ENCODE results near the gene HOXA4.

The HOXA4 gene

DNA sequence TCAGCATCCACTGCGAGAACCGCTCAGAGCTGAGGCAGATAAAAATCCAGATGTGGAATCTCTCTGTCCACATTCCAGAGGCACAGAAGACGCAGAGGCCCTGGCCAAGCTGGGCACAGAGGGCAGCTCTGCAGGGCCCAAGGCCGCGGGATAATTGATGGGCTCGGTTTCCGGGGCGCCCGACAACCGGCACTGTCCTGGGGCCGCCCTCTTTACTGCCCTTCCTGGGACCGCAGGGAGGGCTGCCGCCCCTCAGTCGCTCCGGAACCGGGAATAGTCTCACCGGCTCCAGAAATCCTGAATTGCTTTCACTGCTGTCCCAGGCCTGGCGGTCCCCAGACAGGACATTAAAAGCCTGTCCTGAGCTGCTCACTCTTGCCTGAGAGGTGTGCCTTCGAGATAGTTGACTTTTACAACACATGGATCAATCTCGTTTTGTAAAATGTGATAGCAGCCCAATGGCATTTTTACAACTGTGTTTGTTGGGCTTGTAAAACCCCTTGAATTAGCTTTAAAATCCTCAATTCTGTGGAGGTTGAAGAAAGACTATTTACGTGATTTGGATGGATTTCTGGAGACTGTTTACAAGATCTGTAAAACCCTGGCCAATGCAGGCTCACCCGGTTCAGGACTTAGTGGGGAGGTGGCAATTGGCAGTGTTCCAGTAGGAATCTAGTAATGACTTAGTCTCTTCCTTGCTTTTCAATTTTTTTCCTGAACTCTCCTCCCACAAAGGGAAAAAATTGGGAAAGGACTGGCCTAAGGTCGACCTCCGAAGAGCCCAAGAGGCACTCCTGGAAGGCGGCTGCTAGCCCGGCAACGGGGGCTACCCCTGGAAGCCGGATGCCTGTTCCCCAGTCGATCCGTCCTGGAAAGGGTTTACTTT, 18.4 kb upstream of the HOXA4 start:
- no peak overlapping the region for H3K4me3 ChIP-seq (ENCODE audit: low read depth, low read length)
- no peak overlapping the region for H3K9ac ChIP-seq (ENCODE audit: low read depth, low read length)
- peaks cover 100% of the 10 kb centered on the region for H3K27me3 ChIP-seq (ENCODE audit: control insufficient read depth, insufficient read depth, low read length)
- H3K9me3 ChIP-seq (ENCODE audit: control insufficient read depth, insufficient read depth, low read length): no peaks in the 10 kb centered on the region
- no peak overlapping the region for H3K27ac ChIP-seq (ENCODE audit: low read depth, low read length)
- peaks cover 8% of the 10 kb centered on the region; the same call in 1 of the 2 replicates for H3K4me1 ChIP-seq (ENCODE audit: control insufficient read depth, insufficient read depth, low read length)
- H3K36me3 ChIP-seq (ENCODE audit: control insufficient read depth, insufficient read depth, low read length): no peaks in the 10 kb centered on the region

DNA sequence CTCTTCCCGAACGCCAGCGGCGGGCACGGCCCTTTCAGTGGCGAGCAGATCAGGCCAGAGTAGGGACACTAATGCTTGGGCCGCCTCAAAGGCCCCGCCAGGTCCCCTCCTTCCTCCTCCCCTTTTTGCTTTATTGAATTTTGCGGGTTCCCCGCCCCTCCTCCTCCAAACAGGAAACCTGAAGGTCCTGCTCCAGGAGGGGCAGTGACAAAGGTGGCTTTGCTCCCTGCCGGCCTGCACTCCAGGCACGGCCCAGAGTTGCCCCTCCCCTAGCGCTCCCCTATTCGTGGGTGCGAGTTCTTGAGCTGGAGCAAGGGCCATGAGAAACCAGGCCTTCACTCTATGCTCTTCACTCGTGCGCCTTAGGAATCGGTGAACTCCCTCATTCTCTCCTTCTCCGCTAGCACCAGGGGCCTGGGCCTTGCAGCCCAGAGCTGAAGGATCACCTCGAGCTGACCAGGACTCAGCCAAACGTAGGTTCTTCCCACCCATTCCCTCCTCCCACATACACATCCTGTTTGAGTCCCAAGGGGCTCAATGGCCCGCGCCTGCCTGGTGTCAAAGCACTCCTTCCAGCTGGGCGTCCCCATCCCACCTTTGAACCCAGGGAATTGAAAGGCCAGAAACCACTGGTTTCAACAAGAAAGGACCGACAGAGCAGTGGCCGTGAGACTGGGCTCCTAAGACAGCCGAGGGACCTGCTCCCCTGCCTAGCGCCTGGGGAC, 17.6 kb upstream of the HOXA4 start:
- no peak overlapping the region; the same call in 1 of the 2 replicates for H3K4me3 ChIP-seq (ENCODE audit: low read depth, low read length)
- H3K9me3 ChIP-seq (ENCODE audit: control insufficient read depth, insufficient read depth, low read length): no peaks in the 10 kb centered on the region
- H3K27ac ChIP-seq (ENCODE audit: low read depth, low read length): no peak overlapping the region
- peaks cover 100% of the 10 kb centered on the region for H3K27me3 ChIP-seq (ENCODE audit: control insufficient read depth, insufficient read depth, low read length)
- no peaks in the 10 kb centered on the region for H3K36me3 ChIP-seq (ENCODE audit: control insufficient read depth, insufficient read depth, low read length)
- peaks cover 12% of the 10 kb centered on the region; the same call in 1 of the 2 replicates for H3K4me1 ChIP-seq (ENCODE audit: control insufficient read depth, insufficient read depth, low read length)
- no peak overlapping the region for H3K9ac ChIP-seq (ENCODE audit: low read depth, low read length)

DNA sequence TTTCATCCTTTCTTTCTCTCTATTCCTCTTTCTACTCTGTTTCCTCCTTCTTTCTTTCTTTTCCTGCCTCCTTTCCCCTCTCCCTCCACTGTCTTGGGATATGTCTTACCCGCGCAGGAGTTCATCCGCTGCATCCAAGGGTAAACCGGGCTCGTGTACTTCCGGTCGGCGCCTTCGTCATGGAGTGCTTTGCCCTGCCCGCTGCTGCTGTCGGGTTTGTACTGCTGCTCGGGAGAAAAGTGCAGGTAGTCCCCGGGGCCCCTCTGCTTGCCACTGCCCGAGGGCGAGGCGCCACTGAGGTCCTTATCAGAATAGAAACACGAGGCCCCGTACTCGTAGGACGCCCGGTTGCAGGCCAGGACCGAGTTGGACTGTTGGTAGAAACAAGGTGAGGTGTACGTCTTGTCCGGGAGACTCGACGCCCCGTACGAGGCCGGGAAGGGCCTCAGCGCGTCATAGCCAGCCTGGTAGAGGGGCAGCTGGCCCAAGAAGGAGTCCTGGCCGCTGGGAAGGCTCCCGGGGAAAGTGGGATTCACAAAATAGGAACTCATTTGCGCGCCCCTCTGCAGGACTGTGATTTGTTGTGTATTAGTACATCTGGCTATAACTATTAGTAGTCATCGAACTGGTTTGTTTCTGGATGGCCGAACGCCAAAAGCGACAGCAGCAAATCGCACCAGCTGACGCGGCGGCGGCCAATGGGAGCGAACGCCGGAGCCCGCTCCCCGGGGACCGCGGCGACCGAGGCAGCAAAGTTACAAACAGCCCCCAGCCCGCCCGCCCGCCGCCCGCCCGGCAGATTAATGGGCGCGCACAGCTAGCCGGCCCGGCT, 16.9 kb upstream of the HOXA4 start, which contains the start of gene HOXA6:
Gene HOXA6 (minus strand): TSS at position 576 of the 832 bp plus-strand sequence. CDS start 25 bp downstream, at position 551.
- H3K27me3 ChIP-seq (ENCODE audit: control insufficient read depth, insufficient read depth, low read length): peaks cover 100% of the 10 kb centered on the region
- no peak within 1 kb of the TSS for H3K9ac ChIP-seq (ENCODE audit: low read depth, low read length)
- H3K27ac ChIP-seq (ENCODE audit: low read depth, low read length): no peak within 1 kb of the TSS
- no peak within 1 kb of the TSS; the same call in 1 of the 2 replicates for H3K4me3 ChIP-seq (ENCODE audit: low read depth, low read length)
- H3K9me3 ChIP-seq (ENCODE audit: control insufficient read depth, insufficient read depth, low read length): no peaks in the 10 kb centered on the region
- H3K4me1 ChIP-seq (ENCODE audit: control insufficient read depth, insufficient read depth, low read length): peaks cover 12% of the 10 kb centered on the region; the same call in 1 of the 2 replicates
- no peaks in the 10 kb centered on the region for H3K36me3 ChIP-seq (ENCODE audit: control insufficient read depth, insufficient read depth, low read length)

DNA sequence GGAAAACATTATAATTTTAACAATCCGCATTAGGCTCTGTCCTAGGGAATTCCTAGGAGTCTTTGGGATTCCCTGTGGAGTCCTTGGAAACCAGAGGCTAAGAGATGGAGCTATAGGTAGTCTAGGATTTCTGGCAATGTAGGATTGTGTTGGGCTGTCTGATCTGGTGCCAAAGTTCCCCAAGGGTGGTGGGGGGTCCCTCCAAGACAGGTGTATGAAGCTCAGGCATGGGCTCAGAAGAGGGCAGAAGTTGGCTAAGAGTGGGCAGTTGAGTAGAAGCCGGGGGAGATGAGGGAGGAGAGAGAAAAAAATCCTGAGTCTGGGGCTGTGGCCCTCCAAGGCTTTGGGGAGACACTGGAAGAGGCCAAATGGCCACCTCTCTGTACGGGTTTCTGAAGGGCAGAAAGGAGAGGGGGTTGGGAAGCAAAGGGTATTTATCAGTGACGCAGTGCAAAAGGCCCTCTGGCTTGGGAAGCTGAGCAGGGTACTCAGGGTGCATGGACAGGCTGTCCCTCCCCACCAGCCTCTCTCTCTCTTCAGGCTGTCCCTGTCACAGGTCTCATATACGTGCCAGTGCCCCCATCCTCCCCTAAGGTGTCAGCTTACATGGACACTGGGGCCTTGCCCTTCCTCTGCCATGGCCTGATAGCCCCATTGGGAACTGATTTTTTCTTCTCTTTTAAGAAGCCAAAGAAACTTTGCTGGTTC, 16.1 kb upstream of the HOXA4 start:
- peaks cover 9% of the 10 kb centered on the region; the same call in 1 of the 2 replicates for H3K4me1 ChIP-seq (ENCODE audit: control insufficient read depth, insufficient read depth, low read length)
- no peak overlapping the region for H3K4me3 ChIP-seq (ENCODE audit: low read depth, low read length)
- H3K36me3 ChIP-seq (ENCODE audit: control insufficient read depth, insufficient read depth, low read length): no peaks in the 10 kb centered on the region
- peaks cover 100% of the 10 kb centered on the region for H3K27me3 ChIP-seq (ENCODE audit: control insufficient read depth, insufficient read depth, low read length)
- no peak overlapping the region for H3K27ac ChIP-seq (ENCODE audit: low read depth, low read length)
- no peak overlapping the region for H3K9ac ChIP-seq (ENCODE audit: low read depth, low read length)
- H3K9me3 ChIP-seq (ENCODE audit: control insufficient read depth, insufficient read depth, low read length): no peaks in the 10 kb centered on the region

DNA sequence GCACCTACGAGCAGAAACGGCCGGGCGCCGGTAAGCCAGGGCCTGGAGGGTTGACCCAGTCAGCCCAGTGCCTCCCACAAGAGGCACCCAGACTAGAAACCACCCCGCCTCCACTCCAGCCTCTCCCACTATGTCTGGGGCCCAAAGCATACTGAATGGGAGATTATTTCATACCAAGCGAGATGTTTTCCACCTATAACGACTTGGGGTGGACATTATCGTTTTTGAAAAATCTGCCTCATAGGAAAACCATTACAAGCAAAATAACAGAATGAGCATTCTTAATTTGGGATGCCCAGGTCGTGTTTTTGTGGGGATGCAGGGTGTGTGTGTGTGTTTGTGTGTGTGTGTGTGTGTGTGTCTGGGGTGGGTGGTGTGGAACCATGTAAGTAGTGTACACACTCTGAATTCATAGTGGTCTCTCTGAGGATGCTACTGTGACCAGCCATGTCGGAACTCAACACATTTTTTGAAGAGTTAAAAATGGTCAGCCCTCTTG, 15.4 kb upstream of the HOXA4 start:
- Histone ChIP-seq H3K27ac (ENCODE audit: low read depth, low read length) (no peak overlapping the region), H3K4me1 (ENCODE audit: control insufficient read depth, insufficient read depth, low read length) (peaks cover 9% of the 10 kb centered on the region; the same call in 1 of the 2 replicates), H3K9me3 (ENCODE audit: control insufficient read depth, insufficient read depth, low read length) (no peaks in the 10 kb centered on the region), H3K27me3 (ENCODE audit: control insufficient read depth, insufficient read depth, low read length) (peaks cover 100% of the 10 kb centered on the region), H3K36me3 (ENCODE audit: control insufficient read depth, insufficient read depth, low read length) (no peaks in the 10 kb centered on the region), H3K9ac (ENCODE audit: low read depth, low read length) (no peak overlapping the region), H3K4me3 (ENCODE audit: low read depth, low read length) (no peak overlapping the region)

DNA sequence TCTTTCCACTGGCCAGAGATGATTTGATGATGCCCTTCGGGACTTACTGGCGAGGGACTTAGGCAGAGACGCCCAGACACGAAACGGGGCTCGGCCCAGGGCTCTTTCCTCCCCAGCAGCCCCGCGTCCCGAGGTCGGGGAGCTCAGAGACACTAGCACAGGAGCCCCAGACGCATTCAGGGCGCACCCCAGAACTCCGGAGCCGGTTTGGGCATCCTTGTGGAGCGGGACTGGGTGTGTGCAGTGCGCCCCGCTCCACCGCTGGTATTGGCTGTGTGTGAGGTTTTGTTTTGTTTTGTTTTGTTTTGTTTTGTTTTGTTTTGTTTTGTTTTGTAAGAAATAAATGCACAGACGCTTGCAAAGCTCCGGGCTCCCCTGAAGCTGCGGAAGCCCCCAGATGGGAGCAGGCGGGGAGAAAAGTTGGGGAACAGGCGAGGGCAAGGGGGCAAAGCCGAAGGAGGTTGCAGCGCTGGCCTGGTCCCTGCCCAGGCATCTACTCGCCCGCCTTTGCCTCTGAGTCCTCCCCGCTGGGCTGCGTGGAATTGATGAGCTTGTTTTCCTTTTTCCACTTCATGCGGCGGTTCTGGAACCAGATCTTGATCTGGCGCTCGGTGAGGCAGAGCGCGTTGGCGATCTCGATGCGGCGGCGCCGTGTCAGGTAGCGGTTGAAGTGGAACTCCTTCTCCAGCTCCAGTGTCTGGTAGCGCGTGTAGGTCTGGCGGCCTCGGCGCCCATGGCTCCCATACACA, 14.8 kb upstream of the HOXA4 start:
- no peak overlapping the region for H3K27ac ChIP-seq (ENCODE audit: low read depth, low read length)
- H3K4me1 ChIP-seq (ENCODE audit: control insufficient read depth, insufficient read depth, low read length): peaks cover 5% of the 10 kb centered on the region; the same call in 1 of the 2 replicates
- no peak overlapping the region for H3K4me3 ChIP-seq (ENCODE audit: low read depth, low read length)
- H3K9me3 ChIP-seq (ENCODE audit: control insufficient read depth, insufficient read depth, low read length): no peaks in the 10 kb centered on the region
- no peak overlapping the region for H3K9ac ChIP-seq (ENCODE audit: low read depth, low read length)
- peaks cover 100% of the 10 kb centered on the region for H3K27me3 ChIP-seq (ENCODE audit: control insufficient read depth, insufficient read depth, low read length)
- H3K36me3 ChIP-seq (ENCODE audit: control insufficient read depth, insufficient read depth, low read length): no peaks in the 10 kb centered on the region

DNA sequence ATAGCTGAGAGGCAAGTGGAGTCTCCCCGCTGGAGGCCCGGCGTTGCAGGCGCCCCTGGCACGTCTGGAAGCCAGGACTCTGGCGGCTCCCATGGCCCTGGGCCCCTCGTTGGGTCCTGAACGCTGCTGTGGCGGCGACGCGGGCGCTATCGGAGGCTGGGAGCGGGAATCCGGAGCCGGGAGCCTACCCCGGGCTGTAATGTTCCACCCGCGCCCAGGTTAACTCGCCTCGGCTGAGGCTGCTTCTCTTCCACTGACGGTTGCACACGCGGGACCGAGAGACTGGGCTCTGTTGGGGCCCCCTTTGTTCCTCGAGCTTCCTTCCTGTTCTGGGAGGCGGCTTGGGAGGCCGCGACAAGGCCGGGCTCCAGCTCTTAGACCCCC, 14.2 kb upstream of the HOXA4 start:
- Histone ChIP-seq H3K27ac (ENCODE audit: low read depth, low read length) (no peak overlapping the region), H3K36me3 (ENCODE audit: control insufficient read depth, insufficient read depth, low read length) (no peaks in the 10 kb centered on the region), H3K27me3 (ENCODE audit: control insufficient read depth, insufficient read depth, low read length) (peaks cover 100% of the 10 kb centered on the region), H3K9me3 (ENCODE audit: control insufficient read depth, insufficient read depth, low read length) (no peaks in the 10 kb centered on the region), H3K4me3 (ENCODE audit: low read depth, low read length) (no peak overlapping the region), H3K9ac (ENCODE audit: low read depth, low read length) (no peak overlapping the region), H3K4me1 (ENCODE audit: control insufficient read depth, insufficient read depth, low read length) (peaks cover 4% of the 10 kb centered on the region; the same call in 1 of the 2 replicates)

DNA sequence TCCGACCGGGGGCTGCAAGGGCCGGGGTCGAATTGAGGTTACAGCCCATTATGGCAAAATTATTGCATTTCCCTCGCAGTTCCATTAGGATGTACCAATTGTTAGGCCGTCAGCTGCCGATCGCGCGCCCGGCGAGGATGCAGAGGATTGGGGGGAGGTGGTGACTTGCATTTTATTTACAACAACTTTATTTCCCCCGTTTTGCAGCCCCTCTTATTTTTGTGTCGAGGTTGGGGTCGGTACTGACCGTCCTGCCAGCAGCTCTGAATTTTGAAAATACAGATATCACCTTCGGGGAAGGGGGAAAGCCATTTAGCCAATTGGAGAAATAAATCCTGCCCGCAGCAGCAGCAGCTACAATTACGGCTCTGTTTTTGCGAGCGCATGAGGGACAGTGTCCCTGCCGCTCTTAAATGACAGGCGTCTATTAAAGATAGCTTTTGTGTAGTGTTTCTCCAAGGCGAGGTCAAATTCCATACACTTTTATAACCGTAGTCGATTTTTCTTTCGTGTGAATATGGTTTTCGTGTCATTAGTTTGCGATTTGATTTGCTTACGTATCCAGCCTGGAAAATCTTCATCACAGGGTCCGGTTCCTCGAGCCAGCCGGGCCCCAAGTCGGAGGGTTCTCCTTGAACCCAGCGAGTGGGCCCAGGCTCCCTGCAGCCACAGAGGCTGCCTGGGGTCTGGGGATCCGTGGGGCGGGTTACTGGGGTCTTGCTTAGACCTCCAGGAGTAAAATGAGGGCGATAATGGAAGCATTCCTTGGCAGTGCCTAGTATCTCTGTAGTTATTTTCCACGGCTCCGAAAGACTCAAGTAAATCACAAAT, 13.6 kb upstream of the HOXA4 start:
- no peak overlapping the region for H3K27ac ChIP-seq (ENCODE audit: low read depth, low read length)
- H3K9me3 ChIP-seq (ENCODE audit: control insufficient read depth, insufficient read depth, low read length): no peaks in the 10 kb centered on the region
- H3K4me3 ChIP-seq (ENCODE audit: low read depth, low read length): no peak overlapping the region
- H3K36me3 ChIP-seq (ENCODE audit: control insufficient read depth, insufficient read depth, low read length): no peaks in the 10 kb centered on the region
- H3K27me3 ChIP-seq (ENCODE audit: control insufficient read depth, insufficient read depth, low read length): peaks cover 100% of the 10 kb centered on the region
- peaks cover 4% of the 10 kb centered on the region; the same call in 1 of the 2 replicates for H3K4me1 ChIP-seq (ENCODE audit: control insufficient read depth, insufficient read depth, low read length)
- H3K9ac ChIP-seq (ENCODE audit: low read depth, low read length): no peak overlapping the region
